ENCODE measurements around the gene FYCO1.

Gene FYCO1

DNA sequence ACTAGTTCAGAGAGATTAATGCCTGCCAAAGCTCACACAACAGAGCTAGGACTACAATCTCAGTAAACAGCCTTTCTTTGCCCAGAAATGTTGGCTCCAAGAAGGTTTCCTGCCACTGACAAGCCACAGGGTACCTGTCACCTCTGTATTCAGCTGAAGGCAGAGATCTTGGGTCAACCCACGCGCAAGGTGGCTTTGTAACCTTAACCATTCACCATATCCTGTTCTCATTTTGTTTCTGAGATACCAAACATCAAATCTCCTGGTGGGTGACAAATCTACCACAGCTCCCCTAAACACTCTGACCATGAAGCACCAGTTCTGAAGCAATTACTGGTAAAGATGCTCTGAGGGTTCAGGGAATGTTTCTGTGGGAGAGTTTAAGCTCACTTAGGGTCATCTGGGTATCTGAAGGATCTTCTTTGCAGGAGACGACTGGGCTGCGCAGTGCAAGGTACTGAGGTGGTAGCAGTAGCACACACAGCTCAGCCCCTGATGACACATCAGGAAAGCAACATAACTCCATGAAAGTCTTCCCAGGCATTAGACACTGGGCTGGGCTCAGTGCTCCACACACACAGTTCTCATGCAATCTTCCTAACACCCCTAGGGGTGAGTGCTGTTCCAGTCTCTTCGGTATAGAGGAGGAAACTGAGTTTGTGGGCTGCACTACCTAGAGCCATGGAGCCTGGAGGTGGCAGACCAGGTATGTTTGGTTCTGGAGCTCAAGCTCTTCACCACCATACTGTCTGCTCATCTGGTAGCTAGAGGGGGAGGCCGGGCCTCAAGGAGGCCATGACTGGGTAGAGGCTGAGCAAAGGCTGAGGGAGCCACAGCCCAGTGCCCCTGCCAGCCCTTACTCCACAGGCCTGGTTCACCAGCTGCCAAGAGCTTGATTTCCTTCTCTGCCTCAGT lies 44.7 kb downstream of the FYCO1 start:
- no peak for DNase-seq (ENCODE audit: extremely low read depth, insufficient read length)
- H3K4me3 ChIP-seq (replicated peaks; ENCODE audit: low read depth, low read length) = no peak overlapping the region
- no peaks in the 10 kb centered on the region for H3K27me3 ChIP-seq (replicated peaks; ENCODE audit: control insufficient read depth, insufficient read depth, low read length)
- H3K36me3 ChIP-seq (ENCODE audit: control insufficient read depth, insufficient read depth, low read length) = peaks cover 29% of the 10 kb centered on the region
- no peak for TF ChIP-seq CTCF (IDR thresholded peaks at IDR 0.05; ENCODE audit: insufficient read depth, low read length, poor library complexity, severe bottlenecking)

- no peaks in the 10 kb centered on the region for H3K27me3 ChIP-seq (replicated peaks; ENCODE audit: control insufficient read depth, insufficient read depth, low read length)
- no peak for TF ChIP-seq CTCF (IDR thresholded peaks at IDR 0.05; ENCODE audit: insufficient read depth, low read length, poor library complexity, severe bottlenecking)
- peaks cover 28% of the 10 kb centered on the region for H3K36me3 ChIP-seq (ENCODE audit: control insufficient read depth, insufficient read depth, low read length)
- no peak for DNase-seq (ENCODE audit: extremely low read depth, insufficient read length)
- H3K4me3 ChIP-seq (replicated peaks; ENCODE audit: low read depth, low read length) = no peak overlapping the region
These were observed 45.5 kb downstream of the FYCO1 start for GRCh38 chr3:45950131-45950530.

GRCh38 chr3:45949432-45949831 lies 46.2 kb downstream of the FYCO1 start:
- TF ChIP-seq CTCF (IDR thresholded peaks at IDR 0.05; ENCODE audit: insufficient read depth, low read length, poor library complexity, severe bottlenecking) = no peak
- Histone ChIP-seq H3K4me3 (replicated peaks; ENCODE audit: low read depth, low read length) (no peak overlapping the region), H3K27me3 (replicated peaks; ENCODE audit: control insufficient read depth, insufficient read depth, low read length) (no peaks in the 10 kb centered on the region), H3K36me3 (ENCODE audit: control insufficient read depth, insufficient read depth, low read length) (peaks cover 22% of the 10 kb centered on the region)
- no peak for DNase-seq (ENCODE audit: extremely low read depth, insufficient read length)

GRCh38 chr3:45948881-45949280 lies 46.7 kb downstream of the FYCO1 start:
- peaks cover 18% of the 10 kb centered on the region for H3K36me3 ChIP-seq (ENCODE audit: control insufficient read depth, insufficient read depth, low read length)
- DNase-seq (ENCODE audit: extremely low read depth, insufficient read length) = no peak

DNA sequence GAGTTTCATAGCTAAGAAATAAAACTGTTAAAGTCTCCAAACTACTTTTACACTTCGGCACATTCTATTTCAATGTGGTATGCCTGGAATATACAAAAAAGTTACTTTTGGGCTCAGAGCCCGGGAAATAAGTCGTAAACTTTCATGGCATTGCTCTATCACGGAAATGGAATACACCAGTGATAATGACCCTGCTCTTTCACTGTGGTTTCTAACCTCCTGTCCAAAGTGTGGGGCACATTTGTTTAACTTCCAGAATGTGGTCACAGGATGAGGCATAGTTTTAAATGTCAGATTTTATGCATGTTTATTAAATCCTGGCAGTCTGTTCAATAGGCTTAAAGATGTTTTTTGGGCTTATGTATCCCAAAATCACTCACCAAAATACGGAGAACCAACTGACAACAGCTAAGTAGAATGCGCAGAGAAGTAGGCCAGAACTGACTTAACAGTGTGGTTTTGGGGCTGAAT lies 47.3 kb downstream of the FYCO1 start:
- no peak for DNase-seq (ENCODE audit: extremely low read depth, insufficient read length)
- H3K36me3 ChIP-seq (ENCODE audit: control insufficient read depth, insufficient read depth, low read length) = peaks cover 16% of the 10 kb centered on the region
- H3K27me3 ChIP-seq (replicated peaks; ENCODE audit: control insufficient read depth, insufficient read depth, low read length) = no peaks in the 10 kb centered on the region
- H3K4me3 ChIP-seq (replicated peaks; ENCODE audit: low read depth, low read length) = no peak overlapping the region
- no peak for TF ChIP-seq CTCF (IDR thresholded peaks at IDR 0.05; ENCODE audit: insufficient read depth, low read length, poor library complexity, severe bottlenecking)

More at GRCh38 chr3:45948881-45949280, 46.7 kb downstream of the FYCO1 start:
- no peak for TF ChIP-seq CTCF (IDR thresholded peaks at IDR 0.05; ENCODE audit: insufficient read depth, low read length, poor library complexity, severe bottlenecking)
- H3K4me3 ChIP-seq (replicated peaks; ENCODE audit: low read depth, low read length) = no peak overlapping the region
- H3K27me3 ChIP-seq (replicated peaks; ENCODE audit: control insufficient read depth, insufficient read depth, low read length) = no peaks in the 10 kb centered on the region
